Dedifferentiated amniotic fluid mesenchymal stem cell (primary cell): ENCODE measurements around the gene DEFB131A.
"Not testable (repeated sequence)": the region's sequence is repeated elsewhere in the genome, so short reads cannot be mapped to it uniquely, and the experiment has no call there.

Experiments
- DNase-seq: peaks from one replicate; pipeline ENCODE4 v3.0.0-alpha.2; 2016; ENCODE audit errors: extremely low spot score

DEFB131A gene, protein sequence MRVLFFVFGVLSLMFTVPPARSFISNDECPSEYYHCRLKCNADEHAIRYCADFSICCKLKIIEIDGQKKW

DNA sequence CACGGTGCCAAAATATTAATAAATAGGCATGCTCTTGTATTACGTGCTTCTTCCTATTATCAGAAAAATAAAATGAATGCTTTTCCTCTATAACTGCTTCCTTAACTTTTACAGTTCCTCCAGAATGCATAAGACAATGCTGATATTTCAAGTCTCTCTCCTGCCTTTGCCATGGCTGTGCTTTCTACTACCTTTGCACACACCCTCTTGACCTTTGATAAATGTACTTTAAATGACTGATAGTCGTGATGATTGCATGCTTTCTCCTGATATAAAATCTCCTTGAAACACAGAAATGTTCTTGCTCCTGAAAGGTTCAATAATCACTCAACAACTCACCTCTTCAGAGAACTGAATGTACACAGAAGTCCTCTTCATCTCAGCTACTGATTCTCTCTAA, at the start of gene DEFB131A:
Gene DEFB131A, plus strand, starts transcription at position 301 of the 400 bp plus-strand sequence. CDS start 120 bp downstream, outside the sequence.
- not testable (repeated sequence) for DNase-seq

DNA sequence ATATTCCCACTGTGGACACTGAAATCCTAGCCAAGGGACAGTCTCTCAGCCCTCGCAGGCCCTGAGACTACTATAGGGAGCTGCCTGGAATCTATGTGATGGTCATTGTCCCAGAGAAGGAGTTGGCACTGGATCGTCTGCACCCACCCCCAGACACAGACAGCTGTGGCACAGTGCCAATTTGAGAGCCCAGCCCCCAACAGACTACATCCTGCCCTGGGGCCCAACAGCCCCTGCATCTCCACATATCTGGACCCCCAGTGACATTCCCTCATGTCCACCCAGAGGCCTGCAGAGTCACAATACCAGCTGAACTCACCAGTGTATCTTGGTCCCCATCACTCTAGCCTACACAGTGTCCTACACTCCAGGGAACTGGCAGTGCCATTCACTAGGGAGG, 38.4 kb upstream of the DEFB131A start:
- DNase-seq = not testable (repeated sequence)

DNA sequence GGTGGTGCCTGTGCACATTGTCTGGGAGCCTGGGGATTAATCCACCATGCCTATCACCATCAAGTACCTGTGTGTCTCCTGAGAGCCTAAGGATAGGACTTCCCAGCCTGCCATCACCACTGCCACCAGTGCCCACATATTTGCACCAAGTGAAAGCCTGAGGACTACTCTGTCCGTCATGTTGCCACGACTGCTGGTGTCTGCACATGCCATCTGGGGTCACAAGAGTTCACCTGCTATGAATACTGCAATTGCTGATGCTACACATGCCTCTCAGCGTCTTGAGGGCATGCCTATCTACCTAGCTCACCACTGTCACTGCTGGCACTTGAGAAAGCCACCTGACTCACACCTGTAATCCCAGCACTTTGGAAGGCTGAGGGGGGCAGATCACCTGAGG, 37.7 kb upstream of the DEFB131A start:
- DNase-seq = not testable (repeated sequence)

DNA sequence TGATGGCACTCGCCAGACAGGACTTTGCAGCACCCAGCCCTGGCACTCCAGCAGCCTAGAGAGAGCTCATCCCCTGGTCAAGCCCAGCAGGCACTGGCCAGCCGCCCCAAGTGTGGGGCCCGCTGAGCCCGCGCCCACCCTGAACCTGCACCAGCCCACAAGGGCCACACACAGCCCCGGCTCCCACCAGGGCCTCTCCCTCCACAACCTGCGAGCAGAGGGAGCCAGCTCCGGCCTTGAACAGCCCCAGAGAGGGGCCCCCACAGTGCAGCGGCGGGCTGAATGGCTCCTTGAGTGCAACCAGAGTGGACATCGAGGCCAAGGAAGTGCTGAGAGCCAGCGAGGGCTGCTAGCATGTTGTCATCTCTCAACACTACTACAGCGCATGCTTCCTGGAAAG, 34.4 kb upstream of the DEFB131A start:
- DNase-seq = no peak

DNA sequence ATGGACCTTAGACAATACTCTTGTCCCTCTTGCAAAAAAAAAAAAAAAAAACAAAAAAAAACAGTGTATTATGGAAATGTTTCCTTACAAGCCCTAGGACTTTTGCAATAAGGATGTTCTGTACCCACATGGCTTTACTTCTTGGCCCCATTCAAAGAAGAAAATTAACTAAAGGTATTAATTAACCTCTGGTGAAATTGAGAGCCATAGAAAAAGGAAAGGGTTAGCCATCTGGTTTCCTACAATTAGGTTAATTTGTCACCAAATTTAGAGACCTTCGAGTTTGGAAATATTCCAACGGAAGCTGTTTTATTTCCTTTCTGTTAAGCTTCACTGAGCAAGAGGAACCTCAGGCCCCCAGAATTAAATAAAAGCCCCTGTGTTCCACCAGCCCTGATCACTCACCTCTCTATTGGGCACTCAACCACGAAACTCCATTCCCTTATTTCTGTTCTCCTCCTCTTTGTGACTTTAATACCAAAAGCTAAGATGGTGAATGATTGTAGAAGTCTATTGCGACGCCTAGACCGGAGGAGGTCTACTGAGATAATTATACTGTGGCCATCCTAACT, 22.2 kb upstream of the DEFB131A start:
- DNase-seq = not testable (repeated sequence)

DNA sequence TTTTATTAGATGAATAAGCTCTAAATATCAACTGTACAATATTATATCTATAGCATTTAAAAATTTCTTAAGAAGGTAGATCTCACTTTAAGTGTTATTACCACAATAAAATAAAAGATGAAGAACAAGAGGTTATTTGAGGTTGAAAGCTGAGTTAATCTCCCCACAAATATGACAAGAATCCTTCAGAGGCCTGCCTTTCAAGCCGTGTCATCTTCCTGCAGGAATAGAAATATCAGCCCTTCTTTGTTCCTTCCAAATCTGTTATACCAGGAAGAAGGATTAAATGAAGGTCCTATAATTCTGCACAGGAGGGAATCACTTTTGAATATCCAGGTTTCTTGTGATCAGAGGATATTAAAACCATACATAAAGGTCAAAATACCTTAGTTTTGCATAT, 18.3 kb upstream of the DEFB131A start:
- not testable (repeated sequence) for DNase-seq

DNA sequence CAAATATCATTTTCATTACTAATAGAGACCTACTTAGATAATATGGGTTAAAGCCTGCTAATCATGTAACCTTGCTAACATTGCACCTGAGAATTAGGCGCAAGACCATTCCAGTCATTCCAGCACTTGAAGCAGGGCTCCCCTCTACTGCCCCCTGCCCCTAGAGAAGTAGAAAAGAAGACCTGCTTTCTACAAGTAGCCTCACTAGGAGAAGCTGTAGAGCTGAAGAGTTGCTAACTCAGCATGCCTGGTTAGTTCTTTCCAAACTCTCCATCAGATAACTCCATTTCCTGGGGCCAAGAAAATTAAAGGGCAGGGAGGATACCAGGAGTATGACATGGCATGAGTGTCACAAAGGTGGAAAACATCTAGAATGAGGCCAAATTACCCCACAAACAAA, 14.2 kb upstream of the DEFB131A start:
- not testable (repeated sequence) for DNase-seq

DNA sequence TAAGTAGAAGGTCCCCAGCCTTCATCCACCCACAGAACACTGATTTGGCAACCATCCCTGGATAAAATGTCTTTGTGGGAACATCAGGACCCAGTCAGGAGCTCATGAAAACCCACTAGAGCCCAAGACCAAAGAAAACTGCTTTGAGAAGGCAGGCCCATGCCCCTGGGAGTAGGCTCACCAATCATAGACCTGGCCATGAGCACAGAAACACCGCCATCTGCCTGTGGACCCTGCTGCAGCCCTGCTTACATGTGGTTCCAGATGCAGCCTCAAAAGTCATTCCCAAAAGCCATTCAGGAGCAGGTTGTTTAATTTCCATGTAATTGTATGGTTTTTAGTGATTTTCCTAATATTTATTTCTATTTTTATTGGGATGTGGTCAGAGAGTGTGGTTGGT, 10.9 kb upstream of the DEFB131A start:
- DNase-seq = not testable (repeated sequence)

DNA sequence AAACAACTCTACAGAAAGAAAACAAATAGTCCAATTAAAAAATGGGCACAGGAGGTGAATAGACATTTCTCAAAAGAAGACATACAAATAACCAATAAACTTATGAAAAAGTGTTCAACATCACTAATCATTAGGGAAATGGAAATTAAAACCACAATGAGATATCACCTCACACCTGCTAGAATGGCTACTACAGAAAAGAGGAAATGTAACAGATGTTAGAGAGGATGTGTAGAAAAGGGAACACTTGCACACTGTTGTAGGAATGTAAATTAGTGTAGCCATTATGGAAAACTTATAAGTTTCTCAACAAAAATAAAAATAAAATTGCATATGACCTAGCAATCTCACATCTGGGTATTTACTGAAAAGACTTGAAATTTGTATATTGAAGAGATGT, 7.5 kb upstream of the DEFB131A start:
- DNase-seq = not testable (repeated sequence)

DNA sequence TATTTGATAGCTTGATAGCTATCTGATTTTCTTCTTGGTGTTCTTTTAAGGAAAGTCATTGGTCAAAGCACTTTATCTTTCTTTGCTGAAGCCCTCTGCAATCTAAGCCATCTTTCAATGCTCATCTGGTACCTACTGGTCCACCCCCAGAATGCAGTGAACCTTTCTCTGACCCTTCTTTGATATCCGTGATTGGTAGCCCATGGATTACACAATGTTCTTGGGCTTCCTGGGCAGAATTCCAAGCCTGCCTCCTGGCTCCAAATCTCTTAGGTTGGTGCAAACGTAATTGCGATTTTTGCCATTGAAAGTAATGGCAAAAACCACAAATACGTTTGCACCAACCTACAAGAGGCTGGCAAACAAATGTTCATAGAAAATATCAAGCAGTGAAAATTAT, 1.9 kb upstream of the DEFB131A start:
- DNase-seq = not testable (repeated sequence)

DNA sequence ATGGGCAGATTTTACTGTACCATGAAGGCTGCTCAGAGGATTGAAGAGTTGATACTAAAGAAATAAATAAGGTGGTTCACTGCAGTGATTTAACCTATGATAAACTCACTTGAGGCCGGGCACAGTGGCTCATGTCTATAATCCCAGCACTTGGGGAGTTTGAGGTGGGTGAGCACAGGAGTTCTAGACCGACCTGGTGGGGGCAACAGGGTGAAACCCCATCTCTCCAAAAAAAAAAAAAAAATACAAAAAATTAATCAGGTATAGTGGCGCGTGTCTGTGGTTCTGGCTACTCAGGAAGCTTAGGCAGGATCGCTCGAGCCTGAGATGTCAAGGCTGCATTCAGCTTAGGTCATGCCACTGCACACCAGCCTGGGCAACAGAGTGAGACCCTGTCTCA, 467 bp downstream of the DEFB131A start:
- DNase-seq = not testable (repeated sequence)

DNA sequence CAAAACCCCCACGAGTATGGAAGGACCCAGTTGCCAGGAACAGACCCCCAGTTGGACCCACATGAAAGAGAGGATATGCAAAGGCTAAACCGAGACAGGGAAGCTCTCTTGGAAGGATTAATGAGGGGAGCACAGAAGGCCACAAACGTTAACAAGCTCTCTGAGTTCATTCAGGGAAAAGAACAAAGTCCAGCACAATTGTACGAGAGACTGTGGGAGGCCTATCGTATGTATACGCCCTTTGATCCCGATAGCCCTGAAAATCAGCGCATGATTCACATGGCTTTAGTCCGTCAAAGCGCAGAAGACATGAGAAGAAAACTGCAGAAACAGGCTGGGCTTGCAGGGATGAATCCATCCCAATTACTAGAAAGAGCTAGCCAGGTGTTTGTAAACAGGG, 8.0 kb downstream of the DEFB131A start:
- not testable (repeated sequence) for DNase-seq

DNA sequence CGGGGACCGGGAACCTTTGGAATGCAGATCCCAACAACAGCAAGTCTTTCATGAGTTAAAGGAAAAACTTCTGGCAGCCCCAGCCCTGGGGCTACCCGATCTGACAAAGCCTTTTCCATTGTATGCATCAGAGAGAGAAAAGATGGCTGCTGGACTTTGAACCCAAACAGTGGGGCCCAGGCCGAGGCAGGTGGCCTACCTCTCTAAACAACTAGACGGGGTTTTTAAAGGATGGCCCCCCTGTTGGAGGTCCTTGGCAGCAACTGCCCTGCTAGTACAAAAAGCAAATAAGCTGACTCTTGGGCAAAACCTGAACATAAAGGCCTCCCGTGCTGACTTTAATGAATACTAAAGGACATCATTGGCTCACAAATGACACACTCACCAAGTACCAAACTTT, 10.1 kb downstream of the DEFB131A start:
- DNase-seq = not testable (repeated sequence)

DNA sequence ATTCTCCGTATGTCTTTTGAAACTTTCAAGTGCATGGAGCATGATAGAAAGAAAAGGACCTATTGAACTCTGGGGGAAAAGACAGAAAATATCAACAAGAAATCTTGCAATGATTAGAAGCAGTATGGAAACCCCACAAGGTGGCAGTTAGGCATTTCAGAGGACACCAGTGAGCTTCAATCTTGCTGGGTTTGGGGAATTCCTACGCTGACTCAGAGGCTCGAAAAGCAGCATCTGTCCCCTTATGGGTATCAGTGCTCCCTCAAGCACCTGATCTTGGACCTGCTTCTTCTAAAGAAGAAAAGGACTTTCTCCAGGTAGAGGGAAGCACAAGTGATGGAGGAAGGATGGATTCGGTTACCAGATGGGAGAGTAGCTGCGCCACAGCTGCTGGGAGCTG, 10.8 kb downstream of the DEFB131A start:
- not testable (repeated sequence) for DNase-seq

DNA sequence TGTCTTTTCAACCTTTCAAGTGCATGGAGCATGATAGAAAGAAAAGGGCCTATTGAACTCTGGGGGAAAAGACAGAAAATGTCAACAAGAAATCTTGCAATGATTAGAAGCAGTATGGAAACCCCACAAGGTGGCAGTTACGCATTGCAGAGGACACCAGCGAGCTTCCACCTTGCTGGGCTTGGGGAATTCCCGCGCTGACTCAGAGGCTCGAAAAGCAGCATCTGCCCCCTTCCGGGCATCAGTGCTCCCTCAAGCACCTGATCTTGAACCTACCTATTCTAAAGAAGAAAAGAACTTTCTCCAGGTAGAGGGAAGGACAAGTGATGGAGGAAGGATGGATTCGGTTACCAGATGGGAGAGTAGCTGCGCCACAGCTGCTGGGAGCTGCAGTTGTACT, 35.3 kb downstream of the DEFB131A start:
- not testable (repeated sequence) for DNase-seq

DNA sequence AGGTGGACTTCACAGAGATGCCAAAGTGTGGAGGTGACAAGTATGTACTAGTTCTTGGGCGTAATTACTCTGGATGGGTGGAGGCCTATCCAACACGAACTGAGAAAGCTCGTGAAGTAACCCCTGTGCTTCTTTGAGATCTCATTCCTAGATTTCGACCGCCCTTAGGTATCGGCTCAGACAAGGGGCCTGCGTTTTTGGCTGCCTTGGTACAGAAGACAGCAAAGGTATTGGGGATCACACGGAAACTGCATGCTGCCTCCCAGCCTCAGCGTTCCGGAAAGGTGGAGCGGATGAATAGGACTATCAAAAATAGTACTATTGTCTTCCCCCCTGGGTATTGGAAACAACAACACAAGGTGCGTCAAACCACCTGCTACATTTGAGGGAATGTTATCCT, 35.9 kb downstream of the DEFB131A start:
- DNase-seq = not testable (repeated sequence)

DNA sequence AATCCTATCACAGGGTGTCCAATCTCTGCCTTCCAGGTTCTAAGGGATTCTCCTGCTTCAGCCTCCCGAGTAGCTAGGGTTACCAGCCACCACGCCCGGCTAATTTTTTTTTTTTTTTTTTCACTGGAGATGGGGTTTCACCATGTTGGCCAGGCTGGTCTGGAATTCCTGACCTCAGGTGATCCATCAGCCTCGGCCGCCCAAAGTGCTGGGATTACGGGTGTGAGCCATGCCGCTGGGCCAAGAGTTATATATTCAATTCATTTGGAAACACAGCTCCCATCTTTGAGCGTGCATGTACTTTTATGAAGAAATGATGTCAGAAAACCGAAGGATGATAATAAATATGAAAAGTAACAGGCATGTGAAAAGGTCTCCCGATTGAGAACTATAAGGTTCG, 38.7 kb downstream of the DEFB131A start:
- DNase-seq = not testable (repeated sequence)

DNA sequence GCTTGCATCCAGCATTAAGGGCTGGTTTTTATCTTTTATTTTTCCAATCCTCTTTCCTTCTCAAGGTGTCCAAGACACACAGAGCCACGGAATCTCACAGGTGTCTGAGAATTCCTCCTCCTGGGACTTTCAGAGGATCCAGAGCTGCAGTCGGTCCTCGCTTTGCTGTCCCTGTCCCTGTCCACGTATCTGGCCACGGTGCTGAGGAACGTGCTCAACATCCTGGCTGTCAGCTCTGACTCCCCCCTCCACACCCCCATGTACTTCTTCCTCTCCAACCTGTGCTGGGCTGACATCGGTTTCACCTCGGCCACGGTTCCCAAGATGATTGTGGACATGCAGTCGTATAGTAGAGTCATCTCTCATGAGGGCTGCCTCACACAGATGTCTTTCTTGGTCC, 39.5 kb downstream of the DEFB131A start:
- not testable (repeated sequence) for DNase-seq

DNA sequence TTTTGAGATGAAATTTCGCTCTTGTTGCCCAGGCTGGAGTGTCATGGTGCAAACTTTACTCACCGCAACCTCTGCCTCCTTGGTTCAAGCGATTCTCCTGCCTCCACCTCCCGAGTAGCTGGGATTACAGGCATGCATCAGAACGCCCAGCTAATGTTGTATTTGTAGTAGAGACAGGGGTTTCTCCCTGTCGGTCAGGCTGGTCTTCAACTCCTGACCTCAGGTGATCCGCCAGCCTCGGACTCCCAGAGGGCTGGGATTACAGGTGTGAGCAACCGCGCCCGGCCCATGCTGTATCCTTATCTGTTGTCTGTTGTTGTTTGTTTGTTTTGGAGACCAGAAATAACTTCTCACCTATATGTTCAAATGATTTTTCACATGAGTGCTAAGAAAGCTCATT, 42.7 kb downstream of the DEFB131A start:
- DNase-seq = not testable (repeated sequence)

DNA sequence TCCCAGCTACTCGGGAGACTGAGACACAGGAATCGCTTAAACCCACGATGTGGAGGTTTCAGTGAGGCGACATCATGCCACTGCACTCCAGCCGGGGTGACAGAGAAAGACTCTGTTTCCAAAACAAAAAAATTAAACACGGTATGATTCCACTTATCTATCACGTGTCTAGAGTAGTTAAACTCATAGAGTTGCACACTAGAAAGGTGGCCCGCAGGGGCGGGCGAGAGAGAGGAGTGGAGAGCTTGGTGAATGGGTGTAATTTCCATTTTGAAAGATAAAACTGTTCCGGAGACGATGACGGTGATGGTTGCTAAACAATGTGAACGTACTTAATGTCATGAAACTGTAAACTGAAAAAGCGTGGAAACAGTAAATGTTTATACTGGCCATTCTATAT, 44.6 kb downstream of the DEFB131A start:
- DNase-seq = not testable (repeated sequence)

DNA sequence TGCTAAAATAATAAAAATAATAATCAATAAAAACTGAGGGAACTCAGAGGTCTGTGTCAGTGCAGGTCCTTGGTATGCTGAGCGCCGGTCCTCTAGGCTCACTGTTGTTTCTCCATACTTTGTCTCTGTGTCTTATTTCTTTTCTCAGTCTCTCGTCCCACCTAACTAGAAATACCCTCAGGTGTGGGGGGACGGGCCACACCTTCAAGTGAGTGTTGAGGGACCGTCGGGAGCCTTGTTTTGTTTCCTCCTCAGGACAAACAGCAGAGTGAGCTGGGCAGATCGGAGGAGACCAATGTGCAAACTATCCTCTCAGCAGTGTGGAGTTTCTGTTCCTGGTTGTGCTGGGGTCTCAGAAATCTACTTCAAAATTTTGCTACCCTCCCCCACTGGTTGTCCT, 46.3 kb downstream of the DEFB131A start:
- not testable (repeated sequence) for DNase-seq

DNA sequence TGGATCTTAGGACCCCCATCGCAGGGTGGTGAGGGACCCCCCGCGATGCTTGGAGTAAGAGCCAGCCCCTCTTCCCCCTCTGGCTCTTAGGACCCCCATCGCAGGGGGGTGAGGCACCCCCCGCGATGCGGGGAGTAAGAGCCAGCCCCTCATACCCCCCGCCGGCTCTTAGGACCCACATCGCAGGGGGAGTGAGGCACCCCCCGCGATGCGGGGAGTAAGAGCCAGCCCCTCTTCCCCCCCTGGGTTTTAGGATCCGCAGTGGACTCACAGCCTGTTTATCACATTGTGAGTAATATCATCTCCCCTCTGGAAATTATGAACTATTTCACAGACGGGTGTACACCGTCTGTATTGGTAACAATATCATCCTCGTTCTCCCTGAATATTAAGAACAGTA, 46.8 kb downstream of the DEFB131A start:
- not testable (repeated sequence) for DNase-seq

DNA sequence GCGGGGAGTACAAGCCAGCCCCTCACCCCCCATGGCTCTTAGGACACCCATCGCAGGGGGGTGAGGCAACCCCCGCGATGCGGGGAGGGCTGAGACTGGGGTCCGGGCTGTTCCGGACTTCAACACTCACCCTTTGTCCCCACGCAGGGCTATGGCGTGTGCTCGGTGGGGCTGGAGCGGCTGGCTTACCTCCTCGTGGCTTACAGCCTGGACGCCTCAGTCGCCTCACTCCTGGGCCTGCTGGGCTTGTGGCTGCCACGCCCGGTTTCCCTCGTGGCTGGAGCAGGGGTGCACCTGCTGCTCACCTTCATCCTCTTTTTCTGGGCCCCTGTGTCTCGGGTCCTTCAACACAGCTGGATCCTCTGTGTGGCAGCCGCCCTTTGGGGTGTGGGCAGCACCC, 49.4 kb downstream of the DEFB131A start:
- DNase-seq = not testable (repeated sequence)
